GM18520 (cell line): ENCODE measurements around the gene C2orf80.
"Not testable (repeated sequence)": the region's sequence is repeated elsewhere in the genome, so short reads cannot be mapped to it uniquely, and the experiment has no call there.

Source experiments
- ATAC-seq: cut with Tn5 transposase; IDR thresholded peaks from one replicate; pipeline ENCODE4 v1.9.1; 2021; ENCODE audit not compliant: unreplicated experiment

C2orf80 gene

DNA sequence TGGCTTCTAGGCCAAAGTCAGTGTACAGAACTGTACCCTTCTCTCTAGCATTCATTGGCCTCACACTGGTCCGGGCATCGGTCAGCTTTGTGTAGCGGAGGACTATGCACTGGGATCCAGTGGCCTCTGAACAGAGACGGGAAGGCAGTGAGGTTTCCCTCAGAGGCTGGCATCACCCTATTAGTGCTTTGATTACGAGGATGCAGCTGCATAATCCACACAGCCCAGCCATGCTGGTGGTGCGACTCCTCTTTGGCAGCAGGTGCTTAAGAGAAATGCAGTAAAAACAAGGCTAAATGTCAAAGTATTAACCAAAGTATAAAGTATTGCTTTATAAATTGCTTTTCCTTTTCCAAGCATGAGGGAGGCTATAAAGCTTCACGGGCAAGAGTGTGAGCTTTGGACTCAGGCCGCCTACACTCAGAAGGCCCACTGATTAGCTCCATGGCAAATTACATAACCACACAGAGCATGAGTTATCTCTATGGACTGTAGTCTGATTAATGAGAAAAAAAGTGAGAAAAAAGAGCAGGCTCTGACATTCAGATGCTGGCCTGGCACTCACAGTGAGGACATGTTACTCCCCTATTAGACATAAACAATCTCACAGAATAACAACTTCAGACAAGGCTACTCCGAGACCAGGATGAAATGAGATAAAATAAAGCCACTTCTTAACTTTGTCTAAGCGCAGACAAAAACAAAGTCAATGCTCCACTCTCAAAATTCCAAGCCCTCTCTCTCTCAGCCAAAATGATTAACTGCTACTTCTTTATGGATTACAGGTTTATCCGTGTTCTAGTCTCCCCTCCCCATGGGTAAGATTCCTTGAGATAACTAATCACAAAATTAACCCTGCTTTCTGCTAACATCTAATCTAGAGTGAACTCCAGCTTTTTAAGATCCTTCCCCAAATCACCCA lies 53.8 kb downstream of the C2orf80 start:
- no peak for ATAC-seq

DNA sequence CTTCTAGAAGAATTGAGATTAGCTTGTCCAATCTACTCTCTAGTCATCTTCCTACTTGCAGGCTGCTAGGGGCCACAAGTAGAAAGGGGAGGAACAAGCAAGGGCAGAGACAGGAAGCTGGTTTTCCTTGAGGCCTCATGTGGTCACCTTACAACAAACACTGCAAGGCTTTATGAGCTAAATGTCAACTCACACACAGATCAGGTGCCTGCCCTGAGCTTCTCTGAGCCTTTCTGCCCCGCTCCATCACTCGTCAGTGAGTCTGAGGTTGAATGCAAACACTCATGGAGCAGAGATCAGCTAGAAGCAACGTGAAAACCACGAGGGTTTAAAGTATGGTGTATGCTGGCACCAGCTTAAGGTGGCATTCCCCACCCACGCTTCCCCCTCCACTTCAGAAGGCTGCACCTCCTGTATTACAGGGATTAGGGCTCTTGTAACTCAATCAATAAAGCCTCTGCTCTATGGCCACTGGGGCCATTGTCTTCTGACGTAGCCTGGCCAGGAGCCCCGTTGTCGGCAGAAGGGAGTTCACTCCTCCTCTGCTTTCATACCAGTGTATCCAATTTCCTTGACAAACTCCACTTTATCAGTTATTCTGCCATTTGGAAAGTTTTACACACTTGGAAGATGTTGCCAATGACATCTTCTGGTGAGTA lies 54.8 kb downstream of the C2orf80 start:
- ATAC-seq = no peak

DNA sequence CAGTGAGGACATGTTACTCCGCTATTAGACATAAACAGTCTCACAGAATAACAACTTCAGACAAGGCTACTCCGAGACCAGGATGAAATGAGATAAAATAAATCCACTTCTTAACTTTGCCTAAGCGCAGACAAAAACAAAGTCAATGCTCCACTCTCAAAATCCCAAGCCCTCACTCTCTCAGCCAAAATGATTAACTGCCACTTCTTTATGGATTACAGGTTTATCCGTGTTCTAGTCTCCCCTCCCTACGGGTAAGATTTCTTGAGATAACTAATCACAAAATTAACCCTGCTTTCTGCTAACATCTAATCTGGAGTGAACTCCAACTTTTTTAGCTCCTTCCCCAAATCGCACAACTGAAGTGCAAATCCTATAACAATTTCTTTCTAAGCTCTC lies 59.1 kb downstream of the C2orf80 start:
- ATAC-seq = no peak

DNA sequence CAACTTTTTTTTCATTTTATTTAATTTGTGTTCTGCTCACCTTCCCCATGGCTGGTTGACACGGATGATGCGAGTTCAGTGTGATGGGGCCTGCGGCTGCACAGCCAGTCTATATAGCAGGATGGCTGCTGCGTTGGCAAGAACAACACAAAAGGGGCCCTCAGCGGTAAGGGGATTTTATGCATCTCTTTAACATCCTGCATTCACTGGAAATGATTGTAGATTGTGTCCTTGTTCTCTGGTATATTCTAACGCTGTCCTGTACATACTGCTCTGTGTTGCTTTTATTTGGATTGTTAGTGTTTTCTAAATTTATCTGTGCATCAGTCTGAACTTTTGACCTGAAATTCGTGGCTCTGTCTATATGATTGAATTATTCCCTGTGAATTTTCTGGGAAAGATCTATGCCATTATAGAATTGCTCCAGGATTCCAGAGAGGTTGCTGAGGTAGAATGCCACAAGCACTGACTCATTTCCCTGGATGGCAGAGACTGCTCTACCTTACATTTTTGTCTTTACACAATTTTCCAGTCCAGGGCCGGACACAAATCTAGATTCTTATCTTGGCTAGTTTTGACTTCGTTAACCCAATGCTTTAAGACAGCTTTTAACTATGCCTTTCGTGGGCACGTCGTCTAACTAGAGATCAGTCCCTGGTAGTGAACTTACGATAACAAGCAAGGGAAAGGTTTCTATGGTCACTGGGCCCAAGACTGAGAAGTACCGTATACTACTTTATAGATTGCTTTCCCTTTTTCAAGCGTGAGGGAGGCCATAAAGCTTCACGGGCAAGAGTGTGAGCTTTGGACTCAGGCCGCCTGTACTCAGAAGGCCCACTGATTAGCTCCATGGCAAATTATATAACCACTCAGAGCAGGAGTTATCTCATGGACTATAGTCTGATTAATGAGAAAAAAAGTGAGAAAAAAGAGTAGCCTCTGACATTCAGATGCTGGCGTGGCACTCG lies 59.8 kb downstream of the C2orf80 start, which contains the start of gene CRYGC:
TSS of gene CRYGC (minus strand) at position 85 of the 968 bp plus-strand sequence. CDS start at position 49, 36 bp downstream.
- ATAC-seq = no peak

DNA sequence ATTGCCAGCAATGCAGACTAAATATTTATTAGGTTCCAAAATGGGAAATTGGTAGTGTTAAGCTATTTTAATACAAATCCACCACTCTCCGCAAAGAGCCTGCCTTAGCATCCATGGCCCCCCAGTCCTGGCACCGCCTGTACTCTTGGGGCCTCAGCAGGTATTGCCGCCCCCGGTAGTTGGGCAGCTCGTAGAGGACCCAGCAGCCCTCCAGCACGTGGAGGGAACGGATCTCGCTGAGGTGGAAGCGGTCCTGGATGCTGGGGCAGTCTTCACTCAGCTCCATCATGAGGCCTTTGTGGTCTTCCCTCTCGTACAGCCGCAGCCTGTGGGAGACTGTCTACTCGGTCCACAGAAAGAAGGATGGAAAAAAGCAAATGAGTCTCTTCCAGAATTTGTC lies 61.7 kb downstream of the C2orf80 start:
- ATAC-seq = no peak

DNA sequence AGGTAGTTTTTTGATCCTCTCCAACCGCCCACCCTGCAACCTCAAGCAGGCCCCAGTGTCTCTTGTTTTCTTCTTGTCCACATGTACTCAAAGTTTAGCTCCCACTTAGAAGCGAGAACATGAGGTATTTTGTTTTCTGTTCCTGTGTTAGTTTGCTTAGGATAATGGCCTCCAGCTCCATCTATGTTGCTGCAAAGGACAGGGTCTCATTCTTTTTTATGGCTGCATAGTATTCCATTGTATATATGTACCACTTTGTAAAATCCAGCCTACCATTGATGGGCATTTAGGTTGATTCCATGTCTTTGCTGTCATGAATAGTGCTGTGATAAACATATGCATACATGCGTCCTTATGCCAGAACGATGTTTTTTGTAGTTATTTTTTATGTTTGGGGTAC lies 62.7 kb downstream of the C2orf80 start:
- no peak for ATAC-seq

DNA sequence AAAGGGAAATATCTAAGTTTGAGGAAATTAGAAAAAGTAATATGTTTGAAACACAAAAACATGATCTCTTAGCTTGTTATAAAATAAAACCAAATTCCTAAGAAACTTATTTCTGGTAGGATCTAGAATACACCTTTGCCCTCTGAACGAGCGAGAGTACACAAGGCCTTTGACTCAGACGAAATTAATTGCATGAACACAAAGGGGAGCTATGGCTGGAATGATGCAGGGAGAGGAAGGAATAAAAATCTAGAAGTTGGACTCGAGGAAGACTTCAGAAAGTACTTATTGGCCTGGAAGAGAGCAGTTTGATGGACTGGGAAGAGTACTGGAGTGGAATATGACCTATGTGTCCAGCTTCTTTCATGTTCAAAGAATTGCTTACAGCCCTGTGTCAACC lies 64.6 kb downstream of the C2orf80 start:
- no peak for ATAC-seq

DNA sequence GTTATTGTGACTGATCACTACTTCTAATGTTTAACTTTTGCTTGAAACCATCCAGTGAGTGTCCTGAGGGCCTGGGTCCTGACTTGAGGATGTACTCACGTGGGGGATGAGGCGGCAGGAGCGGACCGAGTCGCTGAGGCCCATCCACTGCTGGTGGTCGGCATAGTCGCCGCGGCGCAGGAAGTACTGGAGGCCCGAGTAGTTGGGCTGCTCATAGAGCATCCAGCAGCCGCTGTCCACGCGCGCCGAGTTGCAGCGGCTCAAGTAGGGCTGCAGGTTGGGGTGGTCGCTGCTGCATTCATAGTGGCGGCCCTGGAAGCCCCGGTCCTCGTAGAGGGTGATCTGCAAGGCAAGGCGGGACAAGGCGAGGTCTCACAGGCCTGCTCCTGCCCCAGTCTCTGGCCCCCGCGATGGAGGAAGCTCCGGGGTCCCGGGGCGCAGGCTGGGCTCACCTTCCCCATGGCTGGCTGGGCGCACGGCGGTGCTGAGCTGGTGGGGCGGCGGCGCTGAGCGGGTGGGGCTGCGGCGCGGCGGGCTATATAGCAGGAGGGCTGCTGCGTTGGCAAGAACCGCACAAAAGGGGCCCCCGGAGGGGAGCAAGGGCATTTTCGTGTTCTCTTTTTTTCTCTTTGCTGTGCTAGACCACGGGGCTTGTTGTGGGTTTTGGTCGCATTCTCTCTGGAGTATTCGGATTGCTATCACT lies 65.7 kb downstream of the C2orf80 start, which contains the start of gene CRYGD:
TSS of gene CRYGD (minus strand) at position 512 of the 703 bp plus-strand sequence. CDS start at position 461, 51 bp downstream.
- not testable (repeated sequence) for ATAC-seq

DNA sequence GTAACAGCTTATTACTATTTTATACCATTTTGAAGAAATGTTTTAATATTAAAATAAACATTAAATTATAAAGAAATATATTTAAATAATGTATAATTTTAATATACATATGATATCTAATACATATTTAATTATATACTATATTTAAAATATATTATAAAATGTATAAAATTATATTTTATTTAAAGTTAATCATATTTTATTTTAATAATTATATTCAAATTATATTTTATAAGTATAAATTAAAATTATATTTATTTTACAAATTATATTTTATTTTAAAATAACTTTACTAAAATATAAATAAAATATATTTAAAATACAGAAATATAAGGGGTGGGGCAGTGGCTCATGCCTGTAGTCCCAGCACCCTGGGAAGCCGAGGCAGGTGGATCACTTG lies 67.6 kb downstream of the C2orf80 start:
- no peak for ATAC-seq

DNA sequence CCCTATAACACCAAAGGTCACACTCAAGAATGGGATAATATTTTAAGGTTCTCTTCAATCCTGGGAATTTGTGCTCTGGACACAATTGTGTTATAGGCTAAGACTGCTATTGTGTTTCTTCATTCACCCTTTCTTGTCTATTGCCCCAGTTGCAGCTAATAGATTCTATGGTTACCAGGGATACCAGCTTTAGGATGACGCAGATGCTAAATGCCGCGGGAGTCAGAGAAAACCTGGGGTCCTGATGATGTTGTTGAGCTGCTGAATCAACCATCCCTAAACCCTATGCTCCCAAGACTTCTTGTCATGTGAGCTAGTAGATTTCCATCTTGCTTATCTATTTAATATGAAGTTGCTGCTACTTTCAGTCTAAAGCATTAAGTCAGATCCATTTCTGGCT lies 70.9 kb downstream of the C2orf80 start:
- ATAC-seq = no peak

DNA sequence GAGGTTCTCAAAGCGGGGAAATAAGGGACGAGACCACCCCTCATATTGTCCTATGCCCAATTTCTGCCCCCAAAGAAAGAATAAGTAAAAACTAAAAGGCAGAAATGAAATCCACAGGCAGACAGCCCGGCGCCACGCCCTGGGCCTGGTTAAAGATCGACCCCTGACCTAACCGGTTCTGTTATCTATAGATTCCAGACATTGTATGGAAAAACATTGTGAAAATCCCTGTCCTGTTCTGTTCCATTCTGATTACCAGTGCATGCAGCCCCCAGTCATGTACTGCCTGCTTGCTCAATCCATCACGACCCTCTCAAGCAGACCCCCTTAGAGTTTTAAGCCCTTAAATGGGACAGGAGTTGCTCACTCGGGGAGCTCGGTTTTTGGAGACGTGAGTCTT lies 72.4 kb downstream of the C2orf80 start:
- not testable (repeated sequence) for ATAC-seq
